ENCODE measurements around the gene TRMT44.
A peak's percentile ranks its signal among the peaks of the same experiment; 100 is the strongest.
"Not testable (repeated sequence)": the region's sequence is repeated elsewhere in the genome, so short reads cannot be mapped to it uniquely, and the experiment has no call there.

Gene TRMT44

GRCh38 chr4:8478801-8479744, 38.5 kb downstream of the TRMT44 start:
- Histone ChIP-seq H4K20me1 (peaks cover 32% of the 10 kb centered on the region), H3K4me2 (peak overlapping the region; percentile 95; the same call in 1 of the 2 replicates), H3K4me1 (peaks cover 49% of the 10 kb centered on the region), H3K9ac (no peak overlapping the region), H3K9me3 (no peaks in the 10 kb centered on the region), H3K36me3 (0 out of 2 replicates have a peak, but pooled peaks cover 6% of the 10 kb centered on the region), H3K27me3 (no peaks in the 10 kb centered on the region), H3K4me3 (no peak overlapping the region), H3K27ac (no peak overlapping the region)
- TF ChIP-seq Cebpa-rat (IDR thresholded peaks at IDR 0.05) = no peak

- Histone ChIP-seq H3K9ac (no peak overlapping the region), H3K4me1 (peaks cover 38% of the 10 kb centered on the region), H3K36me3 (0 out of 2 replicates have a peak, but pooled peaks cover 6% of the 10 kb centered on the region), H3K4me2 (no peak overlapping the region), H3K4me3 (no peak overlapping the region), H4K20me1 (peaks cover 32% of the 10 kb centered on the region), H3K27ac (no peak overlapping the region), H3K9me3 (no peaks in the 10 kb centered on the region), H3K27me3 (no peaks in the 10 kb centered on the region)
- TF ChIP-seq Cebpa-rat (IDR thresholded peaks at IDR 0.05) = no peak
These were observed 39.6 kb downstream of the TRMT44 start for GRCh38 chr4:8480221-8480620.

GRCh38 chr4:8486643-8487042, 46.1 kb downstream of the TRMT44 start:
- not testable (repeated sequence) for H3K4me1 ChIP-seq, H3K4me2 ChIP-seq, H3K4me3 ChIP-seq, H3K27me3 ChIP-seq, H3K9ac ChIP-seq, H3K9me3 ChIP-seq, H4K20me1 ChIP-seq, H3K36me3 ChIP-seq, H3K27ac ChIP-seq

GRCh38 chr4:8488791-8489369, 48.3 kb downstream of the TRMT44 start:
- Histone ChIP-seq H3K4me2 (no peak overlapping the region), H3K27me3 (no peaks in the 10 kb centered on the region), H3K9ac (no peak overlapping the region), H3K4me3 (no peak overlapping the region), H3K9me3 (peaks cover 8% of the 10 kb centered on the region; the same call in 1 of the 2 replicates), H4K20me1 (no peaks in the 10 kb centered on the region), H3K36me3 (no peaks in the 10 kb centered on the region), H3K27ac (no peak overlapping the region), H3K4me1 (no peaks in the 10 kb centered on the region; the same call in 1 of the 2 replicates)
- TF ChIP-seq Cebpa-rat (IDR thresholded peaks at IDR 0.05) = no peak

GRCh38 chr4:8491478-8491877, 50.9 kb downstream of the TRMT44 start:
- H3K27ac ChIP-seq, H3K9ac ChIP-seq, H3K4me3 ChIP-seq, H4K20me1 ChIP-seq, H3K27me3 ChIP-seq, H3K36me3 ChIP-seq, H3K4me2 ChIP-seq: not testable (repeated sequence)
- peaks cover 26% of the 10 kb centered on the region for H3K4me1 ChIP-seq
- peaks cover 18% of the 10 kb centered on the region for H3K9me3 ChIP-seq

GRCh38 chr4:8492174-8492573, 51.6 kb downstream of the TRMT44 start:
- Histone ChIP-seq H3K27me3 (no peaks in the 10 kb centered on the region), H3K27ac (no peak overlapping the region), H3K9ac (no peak overlapping the region), H3K9me3 (peaks cover 25% of the 10 kb centered on the region), H3K4me2 (no peak overlapping the region), H3K4me3 (no peak overlapping the region), H3K36me3 (0 out of 2 replicates have a peak, but pooled peaks cover 4% of the 10 kb centered on the region), H3K4me1 (peaks cover 26% of the 10 kb centered on the region), H4K20me1 (no peaks in the 10 kb centered on the region)
- no peak for TF ChIP-seq Cebpa-rat (IDR thresholded peaks at IDR 0.05)

GRCh38 chr4:8493484-8493883, 52.9 kb downstream of the TRMT44 start:
- H3K4me2 ChIP-seq = no peak overlapping the region
- no peak overlapping the region for H3K9ac ChIP-seq
- H3K36me3 ChIP-seq = 0 out of 2 replicates have a peak, but pooled peaks cover 4% of the 10 kb centered on the region
- peaks cover 38% of the 10 kb centered on the region for H3K9me3 ChIP-seq
- peaks cover 26% of the 10 kb centered on the region for H3K4me1 ChIP-seq
- no peak for TF ChIP-seq Cebpa-rat (IDR thresholded peaks at IDR 0.05)
- H3K27ac ChIP-seq = no peak overlapping the region
- no peaks in the 10 kb centered on the region for H4K20me1 ChIP-seq
- H3K4me3 ChIP-seq = no peak overlapping the region
- H3K27me3 ChIP-seq = no peaks in the 10 kb centered on the region

- Histone ChIP-seq H3K27ac (no peak overlapping the region), H3K27me3 (no peaks in the 10 kb centered on the region), H4K20me1 (no peaks in the 10 kb centered on the region)
These were observed 53.6 kb downstream of the TRMT44 start for GRCh38 chr4:8494218-8494617.

GRCh38 chr4:8494983-8495548, 54.5 kb downstream of the TRMT44 start:
- no peak for TF ChIP-seq Cebpa-rat (IDR thresholded peaks at IDR 0.05)
- Histone ChIP-seq H3K4me1 (peaks cover 36% of the 10 kb centered on the region), H3K4me3 (no peak overlapping the region), H3K36me3 (0 out of 2 replicates have a peak, but pooled peaks cover 4% of the 10 kb centered on the region), H3K4me2 (peak overlapping the region; percentile 49), H3K27ac (no peak overlapping the region), H4K20me1 (no peaks in the 10 kb centered on the region), H3K9ac (no peak overlapping the region), H3K27me3 (no peaks in the 10 kb centered on the region), H3K9me3 (peaks cover 42% of the 10 kb centered on the region)

More at GRCh38 chr4:8494218-8494617, 53.6 kb downstream of the TRMT44 start:
- no peak for TF ChIP-seq Cebpa-rat (IDR thresholded peaks at IDR 0.05)
- no peak overlapping the region for H3K9ac ChIP-seq
- H3K4me1 ChIP-seq = peaks cover 33% of the 10 kb centered on the region
- peak overlapping the region; percentile 49 for H3K4me2 ChIP-seq
- peaks cover 43% of the 10 kb centered on the region for H3K9me3 ChIP-seq
- 0 out of 2 replicates have a peak, but pooled peaks cover 4% of the 10 kb centered on the region for H3K36me3 ChIP-seq
- no peak overlapping the region for H3K4me3 ChIP-seq

GRCh38 chr4:8495803-8496202, 55.2 kb downstream of the TRMT44 start:
- H3K27ac ChIP-seq = no peak overlapping the region
- no peak overlapping the region for H3K4me3 ChIP-seq
- peaks cover 35% of the 10 kb centered on the region for H3K9me3 ChIP-seq
- H3K4me1 ChIP-seq = peaks cover 41% of the 10 kb centered on the region
- no peak overlapping the region for H3K9ac ChIP-seq
- H4K20me1 ChIP-seq = no peaks in the 10 kb centered on the region
- no peaks in the 10 kb centered on the region for H3K27me3 ChIP-seq
- 0 out of 2 replicates have a peak, but pooled peaks cover 4% of the 10 kb centered on the region for H3K36me3 ChIP-seq
- H3K4me2 ChIP-seq = peak overlapping the region; percentile 18; the same call in 1 of the 2 replicates
- TF ChIP-seq Cebpa-rat (IDR thresholded peaks at IDR 0.05) = 0 out of 2 replicates have a peak, but pooled peaks have one; percentile 9

Measured in BLaER1 (cell line).